Trophoblast cell (in vitro differentiated cells and primary cell): ENCODE data around the gene FTH1. TPM values are rescaled to one million over a fixed set of nuclear protein-coding genes. Genes with fewer than 3 reads are reported as not detected.

Source experiments
- DNase-seq, 2 donors: peaks; one replicate each; pipeline ENCODE4 v3.0.0-alpha.2; 2016
- H2AFZ ChIP-seq: 2 replicates; pipeline ENCODE4 v1.6.1; 2013; ENCODE audit warnings: low read length, moderate library complexity, mild to moderate bottlenecking; ENCODE audit not compliant: insufficient read depth, poor library complexity
- H2AK5ac ChIP-seq: 2 replicates; pipeline ENCODE4 v1.6.1; 2013; ENCODE audit warnings: mild to moderate bottlenecking, low read length
- H2BK120ac ChIP-seq: 2 replicates; pipeline ENCODE4 v1.6.1; 2013; ENCODE audit warnings: low read length, mild to moderate bottlenecking, moderate library complexity; ENCODE audit not compliant: insufficient read depth, poor library complexity
- H2BK12ac ChIP-seq: 2 replicates; pipeline ENCODE4 v1.6.1; 2013; ENCODE audit warnings: mild to moderate bottlenecking, low read length, moderate library complexity
- H2BK5ac ChIP-seq: 2 replicates; pipeline ENCODE4 v1.6.1; 2013; ENCODE audit warnings: low read length, low read depth, moderate library complexity, mild to moderate bottlenecking; ENCODE audit not compliant: poor library complexity
- H3K14ac ChIP-seq: 2 replicates; pipeline ENCODE4 v1.6.1; 2013; ENCODE audit warnings: mild to moderate bottlenecking, low read length
- H3K18ac ChIP-seq: 2 replicates; pipeline ENCODE4 v1.6.1; 2013; ENCODE audit warnings: mild to moderate bottlenecking, low read length
- H3K23ac ChIP-seq: 2 replicates; pipeline ENCODE4 v1.6.1; 2013; ENCODE audit warnings: low read length
- H3K27ac ChIP-seq: 2 replicates; pipeline ENCODE4 v1.5.1; 2013; ENCODE audit warnings: low read depth, mild to moderate bottlenecking, inconsistent platforms, low read length, moderate library complexity
- H3K27me3 ChIP-seq: 2 replicates; pipeline ENCODE4 v1.6.1; 2013; ENCODE audit warnings: inconsistent platforms, mild to moderate bottlenecking, low read length, moderate library complexity; ENCODE audit not compliant: insufficient read depth
- H3K36me3 ChIP-seq, 2 experiments: 1 replicate in 1 of 2; 2 replicates in 1 of 2; pipeline ENCODE4 v1.6.1; 2013; ENCODE audit warnings: low read length in 2 of 2, mild to moderate bottlenecking in 2 of 2, moderate library complexity in 1 of 2; ENCODE audit not compliant: insufficient read depth in 2 of 2, control insufficient read depth in 1 of 2
- H3K4ac ChIP-seq: 2 replicates; pipeline ENCODE4 v1.6.1; 2013; ENCODE audit warnings: low read depth, mild to moderate bottlenecking, low read length, moderate library complexity
- H3K4me1 ChIP-seq, 2 experiments: 1 replicate in 1 of 2; 2 replicates in 1 of 2; pipeline ENCODE4 v1.6.1; 2013; ENCODE audit warnings: low read length in 2 of 2, mild to moderate bottlenecking in 2 of 2, moderate library complexity in 1 of 2; ENCODE audit not compliant: insufficient read depth in 2 of 2, control insufficient read depth in 1 of 2
- H3K4me2 ChIP-seq: 2 replicates; pipeline ENCODE4 v1.6.1; 2013; ENCODE audit warnings: inconsistent platforms, mild to moderate bottlenecking, low read length, moderate library complexity
- H3K4me3 ChIP-seq: 2 replicates; pipeline ENCODE4 v1.5.1; 2013; ENCODE audit warnings: mild to moderate bottlenecking, low read depth, low read length, inconsistent platforms
- H3K79me1 ChIP-seq: one replicate; pipeline ENCODE4 v1.6.1; 2013; ENCODE audit warnings: low read length
- H3K79me2 ChIP-seq: 2 replicates; pipeline ENCODE4 v1.6.1; 2013; ENCODE audit warnings: low read length, mild to moderate bottlenecking; ENCODE audit not compliant: control insufficient read depth, insufficient read depth, poor library complexity
- H3K9ac ChIP-seq: 2 replicates; pipeline ENCODE4 v1.6.1; 2013; ENCODE audit warnings: mild to moderate bottlenecking, low read length
- H3K9me3 ChIP-seq: 2 replicates; pipeline ENCODE4 v1.6.1; 2013; ENCODE audit warnings: low read depth, mild to moderate bottlenecking, control low read depth, inconsistent platforms, low read length; ENCODE audit not compliant: insufficient read depth
- H4K12ac ChIP-seq: 2 replicates; pipeline ENCODE4 v1.6.1; 2013; ENCODE audit warnings: low read depth, mild to moderate bottlenecking, low read length, moderate library complexity
- H4K8ac ChIP-seq: 2 replicates; pipeline ENCODE4 v1.6.1; 2013; ENCODE audit warnings: low read depth, mild to moderate bottlenecking, low read length, moderate library complexity
- H4K91ac ChIP-seq: one replicate; pipeline ENCODE4 v1.6.1; 2013; ENCODE audit warnings: low read depth, mild to moderate bottlenecking, low read length, moderate library complexity
- WGBS: extraction: QIAGEN DNeasy Blood & Tissue Kit; methylation state at CpG from one replicate; pipeline ENCODE4 v1.1.7; 2013; ENCODE audit warnings: missing lambda C conversion rate; ENCODE audit not compliant: insufficient read length, insufficient coverage; ENCODE audit errors: extremely low coverage; 5-methylcytosine and 5-hydroxymethylcytosine counted together
- polyA plus RNA-seq: library from polyadenylated mRNA; stranded (reverse); fragments of 200-250 nt; gene quantifications from 2 replicates; pipeline ENCODE4 v1.2.3, GENCODE V29; 2013

The FTH1 gene
- 4,036 and 4,076 TPM in 2 replicates for polyA plus RNA-seq

GRCh38 chr11:61967116-61967923 is at the start of gene FTH1:
FTH1 (minus strand) TSS chr11:61967634; CDS start chr11:61967425, 209 bp downstream.
- H2AK5ac ChIP-seq, result peak within 1 kb of the TSS; percentile 67
- peaks cover 21% of the 10 kb centered on the region for H3K79me2 ChIP-seq
- peak within 1 kb of the TSS; percentile 79 for H4K12ac ChIP-seq
- H2AFZ ChIP-seq, result peak within 1 kb of the TSS; percentile 96
- no CpG with 5 or more reads among the region's 93 CpGs for WGBS
- peak within 1 kb of the TSS; percentile 86 for H3K4me3 ChIP-seq
- H2BK120ac ChIP-seq, result peak within 1 kb of the TSS; percentile 98
- peak within 1 kb of the TSS; percentile 98 for H4K8ac ChIP-seq
- H3K27me3 ChIP-seq, result no peaks in the 10 kb centered on the region
- peak within 1 kb of the TSS; percentile 7 for H3K23ac ChIP-seq
- H3K9ac ChIP-seq, result peak within 1 kb of the TSS; percentile 94
- DNase-seq, result peak; percentile 89 to 93
- peak within 1 kb of the TSS; percentile 92 for H3K27ac ChIP-seq
- H2BK5ac ChIP-seq, result peak within 1 kb of the TSS; percentile 95
- peak within 1 kb of the TSS; percentile 89 for H3K14ac ChIP-seq
- H3K4me2 ChIP-seq, result peak within 1 kb of the TSS; percentile 94
- H3K79me1 ChIP-seq, result peaks cover 30% of the 10 kb centered on the region
- peak within 1 kb of the TSS; percentile 82 for H3K4ac ChIP-seq
- H3K36me3 ChIP-seq, result peaks cover 14 to 24% of the 10 kb centered on the region in 2 experiments
- H4K91ac ChIP-seq, result peak within 1 kb of the TSS; percentile 98
- no peaks in the 10 kb centered on the region for H3K9me3 ChIP-seq
- peak within 1 kb of the TSS; percentile 98 for H3K18ac ChIP-seq
- peak within 1 kb of the TSS; percentile 81 for H2BK12ac ChIP-seq
- peaks cover 20 to 24% of the 10 kb centered on the region in 2 experiments for H3K4me1 ChIP-seq

- Histone ChIP-seq H3K4me1 (peaks cover 0 to 4% of the 10 kb centered on the region in 2 experiments), H3K9ac (no peak overlapping the region), H3K4ac (no peak overlapping the region), H3K79me1 (no peaks in the 10 kb centered on the region), H2AFZ (no peak overlapping the region), H4K91ac (no peak overlapping the region), H2AK5ac (no peak overlapping the region), H2BK12ac (no peak overlapping the region), H3K36me3 (no peaks in the 10 kb centered on the region), H3K9me3 (no peaks in the 10 kb centered on the region), H3K4me3 (no peak overlapping the region), H3K23ac (no peak overlapping the region), H3K4me2 (no peak overlapping the region), H4K12ac (no peak overlapping the region), H2BK5ac (no peak overlapping the region), H3K27ac (no peak overlapping the region), H3K14ac (no peak overlapping the region), H3K79me2 (no peaks in the 10 kb centered on the region), H4K8ac (no peak overlapping the region), H3K18ac (no peak overlapping the region), H3K27me3 (no peaks in the 10 kb centered on the region), H2BK120ac (no peak overlapping the region)
- DNase-seq, result peak; percentile 74 to 76
- no CpG with 5 or more reads among the region's 7 CpGs for WGBS
Observed at GRCh38 chr11:62015615-62016014, 48.2 kb upstream of the FTH1 start.

- Histone ChIP-seq H3K9me3 (no peaks in the 10 kb centered on the region), H3K4me2 (no peak overlapping the region), H3K79me2 (no peaks in the 10 kb centered on the region), H2AFZ (no peak overlapping the region), H2BK120ac (no peak overlapping the region), H3K4me1 (peaks cover 0 to 4% of the 10 kb centered on the region in 2 experiments), H3K23ac (no peak overlapping the region), H3K14ac (no peak overlapping the region), H3K4ac (no peak overlapping the region), H2BK12ac (no peak overlapping the region), H3K27me3 (no peaks in the 10 kb centered on the region), H3K18ac (no peak overlapping the region), H4K8ac (no peak overlapping the region), H3K9ac (no peak overlapping the region), H3K79me1 (no peaks in the 10 kb centered on the region), H2AK5ac (no peak overlapping the region), H4K91ac (no peak overlapping the region), H2BK5ac (no peak overlapping the region), H4K12ac (no peak overlapping the region), H3K4me3 (no peak overlapping the region), H3K27ac (no peak overlapping the region), H3K36me3 (no peaks in the 10 kb centered on the region)
- peak; percentile 93 to 95 for DNase-seq
- no CpG with 5 or more reads among the region's 15 CpGs for WGBS
Observed at GRCh38 chr11:62013537-62014476, 46.4 kb upstream of the FTH1 start.

GRCh38 chr11:62012832-62013461 is 45.5 kb upstream of the FTH1 start:
- no peak overlapping the region for H3K4me2 ChIP-seq
- H3K4me3 ChIP-seq, result no peak overlapping the region
- H3K27me3 ChIP-seq, result no peaks in the 10 kb centered on the region
- no peak overlapping the region for H4K91ac ChIP-seq
- no peaks in the 10 kb centered on the region for H3K79me1 ChIP-seq
- H2BK120ac ChIP-seq, result no peak overlapping the region
- no peak overlapping the region for H3K23ac ChIP-seq
- no peak overlapping the region for H3K27ac ChIP-seq
- H3K9ac ChIP-seq, result no peak overlapping the region
- no peaks in the 10 kb centered on the region for H3K36me3 ChIP-seq
- H4K12ac ChIP-seq, result no peak overlapping the region
- H3K4ac ChIP-seq, result no peak overlapping the region
- H4K8ac ChIP-seq, result no peak overlapping the region
- H3K18ac ChIP-seq, result no peak overlapping the region
- H3K4me1 ChIP-seq, result peaks cover 0 to 4% of the 10 kb centered on the region in 2 experiments
- H2BK5ac ChIP-seq, result no peak overlapping the region
- H3K9me3 ChIP-seq, result no peaks in the 10 kb centered on the region
- H3K79me2 ChIP-seq, result no peaks in the 10 kb centered on the region
- no peak overlapping the region for H3K14ac ChIP-seq
- peak; percentile 40 to 51 for DNase-seq
- no peak overlapping the region for H2AFZ ChIP-seq
- no peak overlapping the region for H2AK5ac ChIP-seq
- H2BK12ac ChIP-seq, result no peak overlapping the region
- WGBS, result no CpG with 5 or more reads among the region's 5 CpGs
